ENCODE results near the gene NEK6. TPM values are rescaled to one million over a fixed set of nuclear protein-coding genes. Genes with fewer than 3 reads are reported as not detected.

NEK6 gene
- total and polyA plus RNA-seq, 12 donors: 4.0 to 27.2 (median 15.1) TPM

DNA sequence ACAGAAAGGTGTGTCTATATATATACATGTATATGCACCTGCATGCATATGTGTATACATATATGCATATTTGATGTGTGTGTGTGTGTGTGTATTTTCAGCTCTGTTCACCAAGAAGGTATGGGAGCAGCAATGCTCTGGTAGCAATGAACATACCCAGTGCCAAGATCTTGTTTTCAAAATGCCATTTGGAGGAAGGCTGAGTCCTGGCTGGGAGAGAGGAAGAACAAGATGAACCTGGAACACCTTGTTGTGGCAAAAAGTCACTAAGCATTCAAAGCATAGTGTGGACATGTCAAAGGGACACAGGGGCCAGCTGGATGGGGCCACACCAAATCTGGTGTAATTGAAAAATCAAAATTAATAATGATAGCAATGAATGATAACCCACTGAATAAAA is 31.8 kb upstream of the NEK6 start:
- no peaks in the 10 kb centered on the region for H3K36me3 ChIP-seq (replicated peaks in 1 of 2)
- peaks cover 0 to 11% of the 10 kb centered on the region in 2 donors for H3K4me1 ChIP-seq (replicated peaks in 1 of 2)
- H3K4me3 ChIP-seq: no peak overlapping the region
- no peak for TF ChIP-seq POLR2A (IDR thresholded peaks at IDR 0.05)
- TF ChIP-seq, protein P1, sequence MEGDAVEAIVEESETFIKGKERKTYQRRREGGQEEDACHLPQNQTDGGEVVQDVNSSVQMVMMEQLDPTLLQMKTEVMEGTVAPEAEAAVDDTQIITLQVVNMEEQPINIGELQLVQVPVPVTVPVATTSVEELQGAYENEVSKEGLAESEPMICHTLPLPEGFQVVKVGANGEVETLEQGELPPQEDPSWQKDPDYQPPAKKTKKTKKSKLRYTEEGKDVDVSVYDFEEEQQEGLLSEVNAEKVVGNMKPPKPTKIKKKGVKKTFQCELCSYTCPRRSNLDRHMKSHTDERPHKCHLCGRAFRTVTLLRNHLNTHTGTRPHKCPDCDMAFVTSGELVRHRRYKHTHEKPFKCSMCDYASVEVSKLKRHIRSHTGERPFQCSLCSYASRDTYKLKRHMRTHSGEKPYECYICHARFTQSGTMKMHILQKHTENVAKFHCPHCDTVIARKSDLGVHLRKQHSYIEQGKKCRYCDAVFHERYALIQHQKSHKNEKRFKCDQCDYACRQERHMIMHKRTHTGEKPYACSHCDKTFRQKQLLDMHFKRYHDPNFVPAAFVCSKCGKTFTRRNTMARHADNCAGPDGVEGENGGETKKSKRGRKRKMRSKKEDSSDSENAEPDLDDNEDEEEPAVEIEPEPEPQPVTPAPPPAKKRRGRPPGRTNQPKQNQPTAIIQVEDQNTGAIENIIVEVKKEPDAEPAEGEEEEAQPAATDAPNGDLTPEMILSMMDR (IDR thresholded peaks at IDR 0.05): no peak
- no peaks in the 10 kb centered on the region for H3K27me3 ChIP-seq
- intact Hi-C loops (cut with DNase I): no loop called here
- H3K9me3 ChIP-seq (replicated peaks in 1 of 3): no peaks in the 10 kb centered on the region
- no peak overlapping the region for H3K27ac ChIP-seq
- DNase-seq: no peak

DNA sequence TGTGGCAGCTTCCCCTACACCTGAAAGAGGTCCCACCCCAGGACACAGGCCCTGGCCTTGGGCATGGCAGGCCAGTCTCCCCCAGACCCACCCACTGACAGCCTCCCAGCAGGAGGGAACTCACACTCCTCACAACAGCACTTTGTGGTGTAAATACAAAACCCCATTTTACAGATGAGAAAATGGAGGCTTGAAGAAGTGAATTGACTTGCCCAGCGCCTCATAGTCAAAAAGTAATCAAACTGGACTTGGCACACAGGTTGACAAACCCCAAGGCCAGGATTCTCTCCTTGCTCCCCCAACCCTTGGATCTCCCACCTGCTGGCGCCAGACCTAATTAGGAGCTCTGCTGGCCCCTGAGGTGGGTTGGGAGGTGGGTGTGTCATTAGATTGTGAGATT is 29.2 kb upstream of the NEK6 start:
- no peak for TF ChIP-seq POLR2A (IDR thresholded peaks at IDR 0.05)
- TF ChIP-seq, protein P1 (IDR thresholded peaks at IDR 0.05): no peak
- no peak overlapping the region for H3K27ac ChIP-seq
- no peaks in the 10 kb centered on the region for H3K9me3 ChIP-seq (replicated peaks in 1 of 3)
- WGBS, 4 donors: 60 to 100% (median 82%) methylated on average over 1 to 2 of the region's 2 CpGs
- DNase-seq: no peak
- H3K4me1 ChIP-seq (replicated peaks in 1 of 2): no peaks in the 10 kb centered on the region
- no peaks in the 10 kb centered on the region for H3K27me3 ChIP-seq
- no peaks in the 10 kb centered on the region for H3K36me3 ChIP-seq (replicated peaks in 1 of 2)
- intact Hi-C loops (cut with DNase I): no loop called here
- no peak overlapping the region for H3K4me3 ChIP-seq

DNA sequence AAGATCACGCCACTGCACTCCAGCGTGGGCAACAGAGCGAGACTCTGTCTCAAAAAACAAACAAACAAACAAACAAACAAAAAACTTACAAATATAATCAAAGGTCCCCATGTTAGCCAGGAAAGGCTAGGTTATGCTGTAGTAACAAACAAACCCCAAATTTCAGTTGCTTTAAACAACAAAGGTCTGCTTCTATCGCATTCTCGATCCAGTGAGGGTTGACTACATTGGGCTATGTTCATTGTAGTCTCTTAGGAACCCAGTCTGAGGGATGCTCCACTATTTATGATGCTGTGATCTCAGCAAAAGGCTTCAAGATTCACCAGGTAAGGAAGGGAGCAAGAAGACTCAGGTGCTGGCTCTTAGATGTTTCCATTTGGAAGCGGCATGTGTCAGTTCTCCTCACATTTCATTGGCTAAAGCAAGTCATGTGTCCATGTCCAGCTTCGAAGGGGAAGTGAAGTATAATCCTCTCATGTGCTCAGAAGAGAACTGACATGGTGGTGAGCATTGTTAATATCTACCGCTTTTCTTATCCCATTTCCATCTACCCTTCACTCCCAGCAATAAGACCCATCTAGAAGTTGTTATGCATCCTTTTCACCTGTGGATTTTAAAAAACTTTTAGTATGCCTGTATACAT is 26.5 kb upstream of the NEK6 start:
- Histone ChIP-seq H3K27me3 (no peaks in the 10 kb centered on the region), H3K27ac (no peak overlapping the region), H3K36me3 (replicated peaks in 1 of 2) (no peaks in the 10 kb centered on the region), H3K4me3 (no peak overlapping the region), H3K4me1 (replicated peaks in 1 of 2) (no peaks in the 10 kb centered on the region), H3K9me3 (replicated peaks in 1 of 3) (no peaks in the 10 kb centered on the region)
- WGBS, 4 donors: 84 to 90% (median 89%) methylated on average over 8 of the region's 8 CpGs
- DNase-seq: no peak
- intact Hi-C loops (cut with DNase I): no loop called here
- TF ChIP-seq, protein P1 (IDR thresholded peaks at IDR 0.05): no peak
- TF ChIP-seq POLR2A (IDR thresholded peaks at IDR 0.05): no peak

DNA sequence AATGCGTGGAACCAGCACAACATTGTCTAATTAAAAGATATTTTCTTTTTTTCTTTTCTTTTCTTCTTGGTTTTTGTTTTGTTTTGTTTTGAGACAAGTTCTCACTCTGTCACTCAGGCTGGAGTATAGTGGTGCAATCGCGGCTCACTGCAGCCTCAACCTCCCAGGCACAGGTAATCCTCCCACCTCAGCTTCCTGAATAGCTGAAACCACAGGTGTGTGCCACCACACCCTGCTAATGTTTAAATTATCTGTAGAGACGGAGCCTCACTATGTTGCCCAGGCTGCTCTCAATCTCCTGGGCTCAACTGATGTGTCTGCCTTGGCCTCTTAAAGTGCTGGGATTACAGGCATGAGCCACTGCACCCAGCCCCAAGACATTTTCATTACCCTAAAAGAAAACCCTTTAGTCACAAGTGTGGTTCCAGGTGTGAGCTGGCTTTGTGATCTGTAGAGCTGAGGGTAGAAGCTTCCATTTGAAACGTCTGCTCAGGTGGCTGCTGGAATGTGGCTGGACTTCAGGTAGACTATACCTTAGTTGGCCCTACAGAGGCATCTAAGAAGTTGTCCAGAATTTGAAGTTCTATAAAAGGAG is 19.1 kb upstream of the NEK6 start:
- Histone ChIP-seq H3K9me3 (replicated peaks in 1 of 3) (no peaks in the 10 kb centered on the region), H3K36me3 (replicated peaks in 1 of 2) (no peaks in the 10 kb centered on the region), H3K27me3 (no peaks in the 10 kb centered on the region), H3K4me3 (no peak overlapping the region), H3K27ac (no peak overlapping the region), H3K4me1 (replicated peaks in 1 of 2) (no peaks in the 10 kb centered on the region)
- DNase-seq: no peak
- TF ChIP-seq, protein P1 (IDR thresholded peaks at IDR 0.05): no peak
- intact Hi-C loops (cut with DNase I): no loop called here
- WGBS, 4 donors: 75 to 85% (median 79%) methylated on average over 5 of the region's 5 CpGs

Data from adrenal gland (tissue), 12 donors.